Parathyroid adenoma (tissue), 2 donors: ENCODE results near the gene CDH4.
"Not testable (repeated sequence)": the region's sequence is repeated elsewhere in the genome, so short reads cannot be mapped to it uniquely, and the experiment has no call there.

Source experiments
- H2AFZ ChIP-seq: fragments of 300-600 bp; sonication (generic); one replicate; pipeline ENCODE4 v1.7.0; 2017; ENCODE audit warnings: antibody characterized with exemption, mild to moderate bottlenecking
- H3K27ac ChIP-seq: fragments of 300-600 bp; sonication (generic); one replicate; pipeline ENCODE4 v1.7.0; 2017
- H3K27me3 ChIP-seq: fragments of 300-600 bp; sonication (generic); one replicate; pipeline ENCODE4 v1.7.0; 2017; ENCODE audit warnings: low read length; ENCODE audit not compliant: control insufficient read depth, insufficient read depth
- H3K36me3 ChIP-seq: fragments of 300-600 bp; sonication (generic); one replicate; pipeline ENCODE4 v1.7.0; 2017; ENCODE audit warnings: low read length; ENCODE audit not compliant: control insufficient read depth, insufficient read depth
- H3K4me1 ChIP-seq: fragments of 300-600 bp; sonication (generic); one replicate; pipeline ENCODE4 v1.7.0; 2017; ENCODE audit warnings: control low read depth
- H3K4me2 ChIP-seq: fragments of 300-600 bp; sonication (generic); one replicate; pipeline ENCODE4 v1.7.0; 2017; ENCODE audit warnings: low read length
- H3K4me3 ChIP-seq: fragments of 300-600 bp; sonication (generic); one replicate; pipeline ENCODE4 v1.7.0; 2017; ENCODE audit warnings: low read depth, low read length
- H3K79me2 ChIP-seq: fragments of 300-600 bp; sonication (generic); one replicate; pipeline ENCODE4 v1.7.0; 2017; ENCODE audit warnings: control low read depth
- H3K9ac ChIP-seq: fragments of 300-600 bp; sonication (generic); one replicate; pipeline ENCODE4 v1.7.0; 2017; ENCODE audit warnings: mild to moderate bottlenecking
- H3K9me3 ChIP-seq: fragments of 300-600 bp; sonication (generic); one replicate; pipeline ENCODE4 v1.7.0; 2017; ENCODE audit warnings: low read length; ENCODE audit not compliant: control insufficient read depth
- CTCF ChIP-seq: fragments of 300-600 bp; sonication (generic); IDR thresholded peaks from one replicate; pipeline ENCODE4 v1.7.0; 2017; ENCODE audit warnings: antibody characterized with exemption, mild to moderate bottlenecking
- donor health status: primary hyperparathyroidism.

Gene CDH4

GRCh38 chr20:61450549-61450948 is 198.5 kb downstream of the CDH4 start:
- no peak overlapping the region for H3K27ac ChIP-seq
- no peak overlapping the region for H3K4me2 ChIP-seq
- peaks cover 4% of the 10 kb centered on the region for H3K27me3 ChIP-seq
- no peak overlapping the region for H2AFZ ChIP-seq
- no peaks in the 10 kb centered on the region for H3K79me2 ChIP-seq
- H3K4me1 ChIP-seq: no peaks in the 10 kb centered on the region
- H3K9me3 ChIP-seq: no peaks in the 10 kb centered on the region
- no peaks in the 10 kb centered on the region for H3K36me3 ChIP-seq
- H3K4me3 ChIP-seq: no peak overlapping the region
- no peak for TF ChIP-seq CTCF
- H3K9ac ChIP-seq: no peak overlapping the region

- Histone ChIP-seq H3K79me2 (no peaks in the 10 kb centered on the region), H3K9me3 (no peaks in the 10 kb centered on the region), H3K4me2 (no peak overlapping the region), H3K27me3 (peaks cover 4% of the 10 kb centered on the region), H3K9ac (no peak overlapping the region), H3K36me3 (no peaks in the 10 kb centered on the region), H3K27ac (no peak overlapping the region), H3K4me3 (no peak overlapping the region), H2AFZ (no peak overlapping the region), H3K4me1 (no peaks in the 10 kb centered on the region)
- TF ChIP-seq CTCF: no peak
Observed at GRCh38 chr20:61451009-61451408, 198.9 kb downstream of the CDH4 start.

- no peak for TF ChIP-seq CTCF
- Histone ChIP-seq H3K79me2 (no peaks in the 10 kb centered on the region), H3K4me2 (no peak overlapping the region), H3K36me3 (no peaks in the 10 kb centered on the region), H3K4me3 (no peak overlapping the region), H3K27me3 (peaks cover 4% of the 10 kb centered on the region), H3K9me3 (no peaks in the 10 kb centered on the region), H3K27ac (no peak overlapping the region), H3K9ac (no peak overlapping the region), H2AFZ (no peak overlapping the region), H3K4me1 (no peaks in the 10 kb centered on the region)
Observed at GRCh38 chr20:61451953-61452352, 199.9 kb downstream of the CDH4 start.

- Histone ChIP-seq H3K9me3 (no peaks in the 10 kb centered on the region), H3K79me2 (no peaks in the 10 kb centered on the region), H3K27me3 (peaks cover 4% of the 10 kb centered on the region), H3K4me2 (no peak overlapping the region), H3K36me3 (no peaks in the 10 kb centered on the region), H3K4me1 (no peaks in the 10 kb centered on the region), H3K9ac (no peak overlapping the region), H3K27ac (no peak overlapping the region), H3K4me3 (no peak overlapping the region), H2AFZ (no peak overlapping the region)
- TF ChIP-seq CTCF: no peak
Observed at GRCh38 chr20:61453219-61453618, 201.2 kb downstream of the CDH4 start.

GRCh38 chr20:61453623-61454022 is 201.6 kb downstream of the CDH4 start:
- H3K79me2 ChIP-seq, H3K27me3 ChIP-seq, H3K27ac ChIP-seq, H3K4me2 ChIP-seq, H3K9me3 ChIP-seq, H2AFZ ChIP-seq, H3K4me1 ChIP-seq, H3K36me3 ChIP-seq, H3K4me3 ChIP-seq, H3K9ac ChIP-seq: not testable (repeated sequence)
